ENCODE data around the gene TRAPPC2L.

TRAPPC2L gene

DNA sequence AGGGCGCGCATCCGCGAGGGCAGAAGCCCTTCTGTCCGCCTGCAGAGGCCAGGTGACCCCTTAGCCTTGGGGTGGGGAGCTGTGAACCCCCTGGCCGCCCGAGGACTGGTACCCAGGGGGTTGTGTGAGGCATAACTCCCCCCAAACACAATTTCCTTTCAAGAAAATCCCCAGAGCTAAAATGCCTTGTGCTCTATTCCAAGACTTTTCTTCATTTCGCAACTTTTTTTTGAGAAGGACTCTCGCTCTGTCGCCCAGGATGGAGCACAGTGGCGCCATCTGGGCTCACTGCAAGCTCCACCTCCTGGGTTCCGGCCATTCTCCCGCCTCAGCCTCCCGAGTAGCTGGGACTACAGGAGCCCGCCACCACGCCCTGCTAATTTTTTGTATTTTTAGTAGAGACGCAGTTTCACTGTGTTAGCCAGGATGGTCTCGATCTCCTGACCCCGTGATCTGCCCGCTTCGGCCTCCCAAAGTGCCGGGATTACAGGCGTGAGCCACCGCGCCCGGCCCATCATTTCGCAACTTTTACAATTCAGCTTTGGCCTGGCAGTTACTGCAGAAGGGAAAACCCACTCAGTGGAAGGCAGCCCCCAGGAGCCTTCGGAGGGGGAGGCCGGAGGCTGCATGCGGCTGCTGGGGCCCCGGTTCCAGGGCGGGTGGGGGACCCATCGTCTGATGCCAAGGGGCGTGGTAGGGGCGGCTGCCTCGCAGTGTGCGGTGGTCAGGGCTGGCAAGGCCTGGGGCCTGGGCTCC lies 44.2 kb upstream of the TRAPPC2L start:
- peak overlapping the region; percentile 94 for H3K27ac ChIP-seq (ENCODE audit: low read depth, low read length)
- peaks cover 31% of the 10 kb centered on the region for H3K36me3 ChIP-seq (ENCODE audit: control insufficient read depth, insufficient read depth, low read length)
- H3K9me3 ChIP-seq (ENCODE audit: control insufficient read depth, insufficient read depth, low read length), result no peaks in the 10 kb centered on the region
- no peaks in the 10 kb centered on the region for H3K27me3 ChIP-seq (ENCODE audit: control insufficient read depth, insufficient read depth, low read length)
- peaks cover 7% of the 10 kb centered on the region; the same call in 1 of the 2 replicates for H3K4me1 ChIP-seq (ENCODE audit: control insufficient read depth, insufficient read depth, low read length)
- peak overlapping the region; percentile 91 for H3K4me3 ChIP-seq (ENCODE audit: low read depth, low read length)
- H3K9ac ChIP-seq (ENCODE audit: low read depth, low read length), result peak overlapping the region; percentile 83

DNA sequence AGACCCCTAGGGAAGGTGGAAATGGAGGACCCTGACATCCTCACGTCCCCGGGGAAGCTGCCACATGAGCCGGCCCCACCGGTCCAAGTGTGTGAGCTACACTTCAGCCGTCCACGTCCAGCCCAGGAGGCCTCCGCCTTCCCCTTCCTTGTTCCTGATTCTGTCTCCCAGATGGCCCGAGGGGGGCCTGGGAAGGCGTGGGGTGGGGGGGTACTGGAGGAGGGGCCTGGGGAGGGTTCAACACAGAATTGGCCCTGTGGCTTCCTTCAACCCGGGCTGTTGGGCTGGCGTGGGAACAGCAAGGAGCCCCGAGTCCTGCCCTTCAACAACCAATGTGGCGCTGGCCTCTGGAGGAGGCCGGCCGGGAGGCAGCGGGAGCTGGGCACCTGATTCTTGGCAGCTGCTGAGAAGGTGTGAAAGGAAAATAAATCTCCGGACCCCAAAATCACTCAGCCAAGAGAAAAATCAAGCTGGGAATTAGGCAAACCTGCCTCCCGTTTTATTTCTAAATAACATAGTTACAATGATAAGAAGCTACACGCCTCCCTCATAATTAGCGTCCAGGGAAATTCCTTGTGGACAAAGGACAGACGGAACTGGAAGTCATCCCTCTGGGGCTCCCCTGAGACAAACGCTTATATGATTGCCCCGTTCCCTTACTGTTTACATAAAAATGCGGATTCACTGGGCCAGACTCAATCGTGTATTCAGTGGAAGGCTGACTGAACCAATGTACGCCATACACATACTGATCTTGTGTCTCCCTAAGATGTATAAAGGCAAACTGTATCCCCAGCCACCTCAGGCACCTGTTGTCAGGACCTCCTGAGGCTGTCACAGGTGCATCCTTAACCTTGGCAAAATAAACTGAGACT lies 43.4 kb upstream of the TRAPPC2L start:
- H3K27ac ChIP-seq (ENCODE audit: low read depth, low read length), result no peak overlapping the region
- H3K36me3 ChIP-seq (ENCODE audit: control insufficient read depth, insufficient read depth, low read length), result peaks cover 22% of the 10 kb centered on the region
- no peaks in the 10 kb centered on the region for H3K27me3 ChIP-seq (ENCODE audit: control insufficient read depth, insufficient read depth, low read length)
- H3K9ac ChIP-seq (ENCODE audit: low read depth, low read length), result no peak overlapping the region
- no peaks in the 10 kb centered on the region for H3K9me3 ChIP-seq (ENCODE audit: control insufficient read depth, insufficient read depth, low read length)
- peaks cover 7% of the 10 kb centered on the region; the same call in 1 of the 2 replicates for H3K4me1 ChIP-seq (ENCODE audit: control insufficient read depth, insufficient read depth, low read length)
- no peak overlapping the region for H3K4me3 ChIP-seq (ENCODE audit: low read depth, low read length)

DNA sequence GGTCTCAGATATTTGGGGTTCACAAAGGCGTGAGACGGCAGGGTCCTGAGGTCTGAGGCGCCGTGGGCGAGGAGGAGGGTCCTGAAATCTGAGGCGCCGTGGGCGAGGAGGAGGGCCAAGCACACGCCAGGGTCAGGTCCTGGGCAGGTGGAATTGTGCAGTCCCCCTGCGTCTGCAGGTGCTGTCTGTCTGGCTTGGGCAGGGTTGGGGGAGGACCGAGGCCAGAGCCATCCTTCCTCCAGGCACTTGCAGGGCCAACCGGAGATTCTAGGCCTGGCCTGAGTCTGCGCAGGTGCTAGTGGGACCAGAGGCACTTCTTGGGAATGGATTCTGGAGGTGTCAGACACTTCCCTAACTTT lies 42.8 kb upstream of the TRAPPC2L start:
- Histone ChIP-seq H3K9ac (ENCODE audit: low read depth, low read length) (no peak overlapping the region), H3K9me3 (ENCODE audit: control insufficient read depth, insufficient read depth, low read length) (no peaks in the 10 kb centered on the region), H3K36me3 (ENCODE audit: control insufficient read depth, insufficient read depth, low read length) (peaks cover 16% of the 10 kb centered on the region), H3K4me3 (ENCODE audit: low read depth, low read length) (no peak overlapping the region), H3K4me1 (ENCODE audit: control insufficient read depth, insufficient read depth, low read length) (peaks cover 7% of the 10 kb centered on the region; the same call in 1 of the 2 replicates), H3K27me3 (ENCODE audit: control insufficient read depth, insufficient read depth, low read length) (no peaks in the 10 kb centered on the region), H3K27ac (ENCODE audit: low read depth, low read length) (no peak overlapping the region)

DNA sequence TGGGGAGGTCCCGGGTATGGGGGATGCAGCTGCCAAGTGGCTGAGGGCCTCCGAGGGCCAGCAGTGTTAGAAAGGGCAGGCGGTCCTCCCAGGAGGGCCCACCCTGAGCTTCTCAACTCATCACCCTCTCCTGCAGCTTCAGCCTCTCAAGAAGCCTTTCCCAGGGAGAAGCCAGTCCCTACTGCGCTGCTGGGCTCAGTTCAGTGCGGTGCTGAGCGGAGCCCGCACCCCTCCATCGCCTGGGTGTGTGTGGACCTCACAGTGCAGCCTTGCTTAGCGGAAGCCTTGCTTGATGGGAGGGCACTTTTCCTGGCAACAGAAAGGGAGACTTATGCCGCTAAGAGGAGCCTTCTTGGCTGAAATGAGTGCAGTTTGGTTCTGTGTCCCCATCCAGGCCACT lies 41.7 kb upstream of the TRAPPC2L start:
- H3K36me3 ChIP-seq (ENCODE audit: control insufficient read depth, insufficient read depth, low read length), result peaks cover 5% of the 10 kb centered on the region
- no peaks in the 10 kb centered on the region for H3K9me3 ChIP-seq (ENCODE audit: control insufficient read depth, insufficient read depth, low read length)
- no peaks in the 10 kb centered on the region for H3K27me3 ChIP-seq (ENCODE audit: control insufficient read depth, insufficient read depth, low read length)
- peaks cover 6% of the 10 kb centered on the region; the same call in 1 of the 2 replicates for H3K4me1 ChIP-seq (ENCODE audit: control insufficient read depth, insufficient read depth, low read length)
- H3K4me3 ChIP-seq (ENCODE audit: low read depth, low read length), result no peak overlapping the region
- no peak overlapping the region for H3K9ac ChIP-seq (ENCODE audit: low read depth, low read length)
- H3K27ac ChIP-seq (ENCODE audit: low read depth, low read length), result no peak overlapping the region

DNA sequence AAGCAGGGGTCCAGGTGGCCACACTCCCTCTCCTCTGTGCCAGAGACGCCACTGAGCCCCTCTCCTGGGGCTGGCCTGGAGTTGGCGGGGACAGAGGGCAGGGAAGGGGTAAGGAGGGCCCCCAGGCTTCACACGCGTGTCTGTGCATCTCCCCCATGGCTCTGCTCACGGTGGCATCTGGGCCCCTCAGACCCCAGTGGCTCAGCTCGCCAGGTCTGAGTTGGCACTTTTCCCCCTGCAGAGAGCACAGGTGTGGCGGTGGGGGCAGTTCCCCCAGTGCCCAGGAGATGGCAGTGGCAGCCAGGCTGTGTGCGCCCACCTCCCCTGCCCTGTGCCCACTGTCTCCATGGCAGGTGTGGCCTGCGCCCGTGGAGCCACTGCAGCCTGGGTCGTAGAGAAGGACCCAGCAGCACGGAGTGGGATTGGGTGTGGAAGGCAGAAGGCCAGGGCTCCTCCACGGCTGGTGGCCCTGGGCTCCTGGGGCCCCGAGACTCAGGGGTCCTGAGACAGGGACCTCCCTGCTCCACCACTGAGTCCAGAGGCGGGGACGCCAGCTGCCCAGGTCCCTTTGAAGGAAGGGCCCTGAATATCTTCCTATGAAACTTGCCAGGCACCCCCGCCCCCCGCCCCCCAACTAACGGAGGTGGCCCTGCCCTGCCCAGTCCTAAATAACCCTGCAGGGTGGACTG lies 40.9 kb upstream of the TRAPPC2L start:
- Histone ChIP-seq H3K27me3 (ENCODE audit: control insufficient read depth, insufficient read depth, low read length) (no peaks in the 10 kb centered on the region), H3K27ac (ENCODE audit: low read depth, low read length) (no peak overlapping the region), H3K9me3 (ENCODE audit: control insufficient read depth, insufficient read depth, low read length) (no peaks in the 10 kb centered on the region), H3K4me3 (ENCODE audit: low read depth, low read length) (no peak overlapping the region), H3K9ac (ENCODE audit: low read depth, low read length) (no peak overlapping the region), H3K36me3 (ENCODE audit: control insufficient read depth, insufficient read depth, low read length) (no peaks in the 10 kb centered on the region), H3K4me1 (ENCODE audit: control insufficient read depth, insufficient read depth, low read length) (no peaks in the 10 kb centered on the region; the same call in 1 of the 2 replicates)

DNA sequence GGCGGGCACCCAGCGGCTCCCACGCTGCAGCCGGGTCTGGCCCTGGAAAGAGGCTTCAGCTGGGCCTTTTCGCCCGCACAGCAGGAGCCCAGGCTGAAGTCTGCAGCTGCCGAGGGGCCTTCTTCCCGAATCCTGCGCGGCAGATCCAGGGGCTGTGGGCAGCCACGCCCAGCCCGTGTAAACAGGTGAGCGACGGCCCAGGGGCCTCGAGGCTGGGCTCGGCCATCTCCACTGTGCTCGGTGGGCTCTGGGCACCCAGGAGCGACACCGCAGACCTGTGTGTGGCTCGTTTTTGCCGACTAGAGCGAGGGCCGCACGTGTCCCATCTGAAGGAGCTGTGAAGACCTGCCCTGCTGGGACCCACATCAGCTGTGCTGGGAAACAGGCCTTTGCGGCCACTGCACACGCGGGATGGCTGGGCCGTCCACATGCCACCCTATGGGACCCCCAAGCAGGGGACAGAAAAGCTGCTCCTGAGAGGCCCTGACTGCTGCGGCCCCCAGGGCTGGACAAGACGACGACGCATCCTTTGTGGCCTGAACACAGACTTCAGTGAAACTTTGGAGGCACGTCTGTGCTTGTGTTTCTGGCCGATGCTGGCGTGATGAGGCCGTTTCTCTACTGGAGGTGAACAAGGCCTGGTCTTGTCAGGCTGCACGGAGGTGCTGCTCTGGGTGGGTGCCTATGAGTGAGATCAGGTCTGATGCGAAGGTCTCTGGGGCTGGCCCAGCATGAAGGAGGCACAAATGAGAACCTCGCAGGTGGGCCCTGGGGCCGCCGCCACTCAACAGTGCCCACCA lies 40.0 kb upstream of the TRAPPC2L start:
- H3K9me3 ChIP-seq (ENCODE audit: control insufficient read depth, insufficient read depth, low read length), result no peaks in the 10 kb centered on the region
- H3K27ac ChIP-seq (ENCODE audit: low read depth, low read length), result no peak overlapping the region
- H3K4me1 ChIP-seq (ENCODE audit: control insufficient read depth, insufficient read depth, low read length), result no peaks in the 10 kb centered on the region; the same call in 1 of the 2 replicates
- no peak overlapping the region for H3K4me3 ChIP-seq (ENCODE audit: low read depth, low read length)
- no peaks in the 10 kb centered on the region for H3K27me3 ChIP-seq (ENCODE audit: control insufficient read depth, insufficient read depth, low read length)
- H3K36me3 ChIP-seq (ENCODE audit: control insufficient read depth, insufficient read depth, low read length), result no peaks in the 10 kb centered on the region
- H3K9ac ChIP-seq (ENCODE audit: low read depth, low read length), result no peak overlapping the region

DNA sequence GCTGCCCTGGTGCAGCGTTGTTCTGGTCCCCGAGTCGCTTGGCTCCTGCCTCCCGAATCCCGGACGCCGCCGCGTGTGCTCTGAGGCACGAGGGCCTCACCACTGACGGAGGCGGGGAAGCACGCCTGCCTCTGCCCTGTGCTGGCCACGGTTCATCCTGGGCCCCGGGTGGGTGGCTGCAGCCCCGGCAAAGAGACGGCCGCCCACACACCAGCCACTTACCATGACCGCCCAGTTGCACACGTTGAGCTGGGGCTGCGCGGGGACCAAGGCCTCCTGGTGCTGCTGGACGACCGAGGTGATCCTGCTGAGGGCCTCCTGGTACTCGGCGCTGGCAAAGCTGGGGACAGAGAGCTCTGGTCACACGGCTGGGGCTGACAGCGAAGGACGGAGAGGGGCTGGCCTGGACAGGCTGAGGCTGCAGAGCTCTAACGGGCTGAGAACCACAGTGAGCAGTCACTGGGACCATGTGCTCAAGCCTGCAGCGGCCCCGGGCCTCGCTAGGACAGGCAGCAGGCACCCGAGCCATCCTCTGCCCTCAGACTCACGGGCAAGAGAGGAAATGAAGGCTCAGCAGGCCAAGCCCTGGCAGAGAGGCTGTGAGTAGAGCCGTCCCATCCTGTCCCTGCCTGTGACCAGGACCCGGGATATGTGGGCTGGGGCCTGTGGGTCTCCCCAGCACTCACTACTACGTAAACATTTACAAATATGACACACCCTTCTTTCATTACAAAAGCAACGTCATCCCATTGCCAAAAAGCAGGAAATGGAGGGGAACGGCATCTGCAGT lies 38.9 kb upstream of the TRAPPC2L start:
- no peak overlapping the region for H3K27ac ChIP-seq (ENCODE audit: low read depth, low read length)
- peaks cover 9% of the 10 kb centered on the region; the same call in 1 of the 2 replicates for H3K36me3 ChIP-seq (ENCODE audit: control insufficient read depth, insufficient read depth, low read length)
- H3K9ac ChIP-seq (ENCODE audit: low read depth, low read length), result no peak overlapping the region
- no peaks in the 10 kb centered on the region for H3K9me3 ChIP-seq (ENCODE audit: control insufficient read depth, insufficient read depth, low read length)
- H3K27me3 ChIP-seq (ENCODE audit: control insufficient read depth, insufficient read depth, low read length), result no peaks in the 10 kb centered on the region
- H3K4me1 ChIP-seq (ENCODE audit: control insufficient read depth, insufficient read depth, low read length), result no peaks in the 10 kb centered on the region; the same call in 1 of the 2 replicates
- no peak overlapping the region for H3K4me3 ChIP-seq (ENCODE audit: low read depth, low read length)

DNA sequence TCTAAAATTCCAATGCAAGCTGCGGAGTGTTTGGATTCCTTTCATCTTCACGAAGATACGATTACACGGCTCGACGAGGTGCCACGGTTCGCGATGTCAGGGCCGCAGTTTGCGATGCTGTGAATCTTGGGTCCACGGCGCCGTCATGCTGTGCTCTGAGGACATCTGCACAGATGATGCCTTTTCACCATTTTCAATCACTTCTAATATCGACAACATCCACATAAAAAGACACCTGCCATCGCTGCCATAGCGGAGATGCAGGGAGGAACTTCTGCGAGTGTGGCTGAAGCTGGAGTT lies 38.4 kb upstream of the TRAPPC2L start:
- H3K27ac ChIP-seq (ENCODE audit: low read depth, low read length), result no peak overlapping the region
- H3K27me3 ChIP-seq (ENCODE audit: control insufficient read depth, insufficient read depth, low read length), result no peaks in the 10 kb centered on the region
- H3K36me3 ChIP-seq (ENCODE audit: control insufficient read depth, insufficient read depth, low read length), result peaks cover 9% of the 10 kb centered on the region; the same call in 1 of the 2 replicates
- no peaks in the 10 kb centered on the region; the same call in 1 of the 2 replicates for H3K4me1 ChIP-seq (ENCODE audit: control insufficient read depth, insufficient read depth, low read length)
- no peaks in the 10 kb centered on the region for H3K9me3 ChIP-seq (ENCODE audit: control insufficient read depth, insufficient read depth, low read length)
- H3K9ac ChIP-seq (ENCODE audit: low read depth, low read length), result no peak overlapping the region
- no peak overlapping the region for H3K4me3 ChIP-seq (ENCODE audit: low read depth, low read length)

DNA sequence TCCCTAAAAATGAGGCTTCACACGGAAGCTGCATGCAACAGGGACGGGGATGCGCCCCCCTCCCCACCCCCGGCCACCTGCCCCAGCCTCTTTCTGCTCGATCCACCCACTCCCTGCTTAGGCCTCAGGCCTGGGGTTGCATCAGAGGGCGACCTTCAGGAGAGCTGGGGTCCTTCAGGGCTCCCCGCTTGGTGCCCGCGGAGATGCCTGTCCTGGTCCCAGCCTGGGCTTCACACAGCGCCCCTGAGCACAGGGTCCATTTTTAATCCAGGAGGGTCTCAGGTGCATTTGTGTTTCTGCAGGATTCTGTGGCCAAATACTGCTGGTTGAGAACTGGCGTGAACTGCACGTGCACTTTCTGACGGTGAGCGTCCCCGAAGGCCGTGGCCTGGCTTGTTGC lies 37.8 kb upstream of the TRAPPC2L start:
- H3K9me3 ChIP-seq (ENCODE audit: control insufficient read depth, insufficient read depth, low read length), result no peaks in the 10 kb centered on the region
- no peaks in the 10 kb centered on the region for H3K27me3 ChIP-seq (ENCODE audit: control insufficient read depth, insufficient read depth, low read length)
- H3K4me3 ChIP-seq (ENCODE audit: low read depth, low read length), result no peak overlapping the region
- no peaks in the 10 kb centered on the region for H3K4me1 ChIP-seq (ENCODE audit: control insufficient read depth, insufficient read depth, low read length)
- H3K36me3 ChIP-seq (ENCODE audit: control insufficient read depth, insufficient read depth, low read length), result peaks cover 9% of the 10 kb centered on the region; the same call in 1 of the 2 replicates
- H3K9ac ChIP-seq (ENCODE audit: low read depth, low read length), result no peak overlapping the region
- H3K27ac ChIP-seq (ENCODE audit: low read depth, low read length), result no peak overlapping the region
